GM18505 (cell line): ENCODE measurements around the gene NPAS3.

Experiments
- ATAC-seq: cut with Tn5 transposase; IDR thresholded peaks from one replicate; pipeline ENCODE4 v1.9.1; 2021; ENCODE audit not compliant: unreplicated experiment
- POLR2A ChIP-seq: IDR thresholded peaks from 4 replicates; pipeline ENCODE4 v1.6.1; 2011; ENCODE audit warnings: borderline replicate concordance; ENCODE audit not compliant: insufficient read depth, insufficient read length; ENCODE audit errors: extremely low read depth

Gene NPAS3

DNA sequence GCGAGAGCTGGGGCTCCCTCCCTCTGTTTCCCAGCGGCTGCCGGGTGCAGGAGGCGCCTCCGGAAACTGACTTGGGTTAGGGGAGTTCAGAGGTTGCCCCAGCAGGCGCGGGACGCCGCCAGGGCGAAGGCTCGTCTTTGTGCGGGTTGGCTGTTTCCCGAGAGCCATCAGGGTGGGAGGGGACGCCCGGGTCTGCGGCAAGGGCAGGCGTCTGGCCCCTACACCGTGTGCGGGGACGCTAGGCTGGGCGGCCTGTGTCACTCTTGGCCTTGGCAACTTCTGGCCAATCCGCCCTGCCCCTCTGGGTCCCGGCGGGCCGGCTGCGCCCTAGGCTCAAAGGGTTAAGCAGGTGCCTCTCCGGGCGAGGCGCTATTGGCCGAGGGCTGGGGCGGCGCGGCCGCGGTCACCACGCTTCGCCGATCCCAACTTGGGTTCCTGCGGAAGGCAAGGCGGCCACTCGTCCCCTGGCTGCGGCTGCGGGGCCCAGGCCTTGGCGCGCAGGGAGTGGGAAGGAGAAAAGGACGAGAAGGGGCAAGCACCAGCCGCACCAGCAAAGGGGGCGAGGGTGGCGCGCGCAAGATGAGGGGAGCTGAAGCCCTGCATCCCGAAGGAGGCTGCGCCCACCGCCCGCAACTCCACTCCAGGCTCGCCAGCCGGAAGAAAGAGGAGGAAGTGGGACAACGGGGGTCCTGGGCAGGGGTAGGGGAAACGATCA is 5.6 kb upstream of the NPAS3 start:
- no peak for ATAC-seq

DNA sequence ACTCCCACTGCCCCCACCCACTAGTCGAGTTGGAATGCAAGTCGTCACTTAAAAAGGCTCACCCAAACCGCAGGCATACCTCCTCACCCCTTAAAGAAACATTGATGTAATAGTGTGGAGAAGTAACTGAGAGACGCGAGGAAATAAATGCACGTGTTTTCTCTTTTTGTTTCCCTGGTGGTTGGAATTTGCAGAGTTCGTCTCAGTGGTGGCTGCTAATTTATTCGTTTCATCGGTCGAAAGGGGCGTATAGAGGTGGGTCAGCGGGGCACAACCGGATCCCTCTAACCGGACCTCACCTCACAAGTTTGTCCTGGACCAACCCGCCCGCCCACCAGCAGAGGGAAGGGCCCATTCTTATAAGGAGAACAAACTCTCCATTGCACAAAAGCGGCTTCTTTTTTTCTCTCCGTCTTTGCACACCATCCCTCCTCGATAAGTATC is 5.0 kb upstream of the NPAS3 start:
- TF ChIP-seq POLR2A, result no peak
- no peak for ATAC-seq

More for the DNA sequence above, 5.6 kb upstream of the NPAS3 start:
- no peak for TF ChIP-seq POLR2A

- TF ChIP-seq POLR2A, result no peak
- ATAC-seq, result no peak
Observed at GRCh38 chr14:32934073-32934880, 4.4 kb upstream of the NPAS3 start.

GRCh38 chr14:32934881-32935633 is 3.6 kb upstream of the NPAS3 start:
- no peak for TF ChIP-seq POLR2A
- no peak for ATAC-seq

DNA sequence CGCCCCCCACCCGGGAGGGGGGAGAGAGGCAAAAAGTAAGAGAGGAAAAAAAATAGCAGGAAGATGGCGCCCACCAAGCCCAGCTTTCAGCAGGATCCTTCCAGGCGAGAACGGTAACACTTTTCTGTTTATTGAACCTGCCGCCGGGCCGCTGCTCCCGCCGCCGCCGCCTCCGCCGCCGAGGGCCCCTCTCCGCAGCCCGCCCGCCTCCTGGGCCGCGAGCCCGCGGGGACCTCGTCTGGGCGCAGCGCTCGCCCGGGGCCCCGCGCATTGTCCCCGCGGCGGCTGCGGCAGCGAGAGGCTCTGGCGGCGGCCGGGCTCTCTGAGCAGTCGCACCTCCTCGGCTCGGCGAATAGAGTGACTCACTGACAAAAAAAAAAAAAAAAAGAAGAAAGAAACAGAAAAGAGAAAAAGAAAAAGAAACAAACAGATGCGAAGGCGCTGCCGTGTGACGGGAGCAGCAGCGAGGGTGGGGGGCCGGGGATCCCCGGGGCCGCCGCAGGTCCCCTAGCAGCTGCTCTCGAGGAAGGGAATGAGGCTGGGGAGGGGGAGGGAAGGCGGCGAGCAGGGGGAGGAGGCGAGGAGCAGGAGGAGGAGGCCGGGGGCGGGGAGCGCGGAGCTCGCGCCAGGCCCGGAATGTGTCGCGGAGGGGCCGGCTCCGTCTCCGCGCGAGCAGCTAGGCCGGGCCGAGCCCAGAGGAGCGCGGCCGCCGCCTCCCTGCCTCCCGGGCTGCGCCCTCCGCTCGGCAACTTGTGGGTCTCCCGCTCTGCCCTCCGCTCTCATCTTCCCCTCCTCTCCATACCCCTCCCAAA is 781 bp downstream of the NPAS3 start:
- ATAC-seq, result no peak
- no peak for TF ChIP-seq POLR2A

DNA sequence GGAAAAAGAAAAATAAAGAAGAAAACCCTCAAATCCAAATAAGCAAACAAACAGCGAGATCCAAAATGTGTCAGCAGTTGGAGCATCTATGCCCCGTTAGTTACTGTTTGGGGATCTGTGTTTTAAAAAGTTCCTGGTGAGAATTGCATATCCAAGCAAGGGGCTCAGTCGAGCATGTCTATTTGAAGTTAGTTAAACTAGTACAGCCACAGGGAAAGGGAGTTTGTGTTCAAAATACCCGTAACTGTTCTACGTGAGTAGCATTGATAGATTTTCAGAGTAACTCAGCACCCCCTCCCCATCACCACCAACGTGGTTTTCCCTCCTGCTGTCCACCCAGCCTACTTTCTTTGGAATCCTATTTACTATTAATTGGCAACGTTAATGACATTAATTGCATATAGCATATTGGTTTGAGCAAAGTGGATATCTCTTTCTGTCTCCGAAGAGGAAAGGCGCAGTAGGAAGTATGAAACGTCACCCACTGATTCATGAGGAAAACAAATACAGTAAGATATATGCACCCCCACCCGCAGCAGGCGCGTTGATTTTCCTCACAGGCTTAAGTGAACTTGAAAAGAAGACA is 1.5 kb downstream of the NPAS3 start:
- TF ChIP-seq POLR2A, result no peak
- ATAC-seq, result no peak

DNA sequence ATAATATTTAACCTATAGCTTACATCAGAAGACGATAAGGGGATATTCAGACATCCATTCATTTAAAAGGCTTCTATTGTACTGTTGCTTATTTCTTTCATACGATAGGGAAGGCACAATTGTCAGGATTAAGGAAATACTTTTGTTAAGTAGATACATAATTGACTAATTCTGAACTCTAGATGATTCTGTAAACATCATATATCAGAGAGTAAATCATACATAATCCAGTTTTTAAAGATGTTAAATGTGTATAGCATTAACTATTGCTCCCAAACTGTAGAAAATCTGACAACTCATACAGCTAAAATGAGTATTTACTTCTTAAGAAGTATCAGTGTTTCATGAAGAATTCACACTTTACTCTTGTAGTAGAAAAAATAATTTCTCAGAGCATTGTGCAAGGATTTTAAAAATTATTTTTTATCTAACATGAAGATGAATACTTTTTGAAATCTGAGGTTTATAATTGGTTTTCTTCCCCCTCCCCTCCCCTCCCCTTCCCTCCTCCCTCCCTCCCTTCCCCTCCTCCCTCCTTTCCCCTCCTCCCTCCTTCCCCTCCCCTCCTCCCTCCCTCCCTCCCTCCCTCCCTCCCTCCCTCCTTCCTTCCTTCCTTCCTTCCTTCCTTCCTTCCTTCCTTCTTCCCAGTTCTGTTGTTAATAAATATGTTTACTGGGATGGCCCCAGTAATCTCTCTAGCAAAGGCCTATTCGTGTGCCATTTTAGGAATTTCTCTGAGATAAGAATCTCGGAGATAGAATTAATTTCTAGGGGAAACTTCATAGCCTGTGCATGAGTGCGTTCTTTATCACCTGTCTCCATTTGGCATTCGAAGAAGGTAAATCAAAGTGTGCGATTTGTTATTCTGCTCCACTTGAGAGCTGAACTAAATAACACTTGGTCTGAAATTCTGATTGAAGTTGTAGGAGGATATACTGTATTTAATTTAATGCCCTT is 2.3 kb downstream of the NPAS3 start:
- TF ChIP-seq POLR2A, result no peak
- no peak for ATAC-seq

DNA sequence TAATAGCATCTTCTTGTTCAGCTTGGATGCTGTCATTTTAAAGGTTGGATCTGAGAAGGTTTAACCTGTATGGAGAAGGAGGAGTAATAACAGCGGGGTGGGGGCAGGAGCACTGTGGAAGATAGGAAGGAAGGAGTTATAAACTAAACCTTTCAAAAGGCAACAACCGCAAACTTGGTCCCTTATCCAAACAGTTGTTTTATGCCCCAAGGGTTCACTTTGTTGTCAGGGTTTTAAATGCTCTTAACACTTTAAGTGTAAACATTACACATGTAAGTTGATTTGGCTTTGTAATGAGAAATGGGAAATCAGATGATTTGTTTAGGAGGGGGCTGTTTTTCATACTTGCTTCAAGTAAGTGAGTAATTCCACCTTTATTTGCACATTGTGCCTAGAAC is 3.0 kb downstream of the NPAS3 start:
- no peak for ATAC-seq
- no peak for TF ChIP-seq POLR2A

- TF ChIP-seq POLR2A, result no peak
Observed at GRCh38 chr14:32947081-32947480, 8.4 kb downstream of the NPAS3 start.

GRCh38 chr14:32947792-32948191 is 9.1 kb downstream of the NPAS3 start:
- TF ChIP-seq POLR2A, result no peak
- no peak for ATAC-seq

More at GRCh38 chr14:32947081-32947480, 8.4 kb downstream of the NPAS3 start:
- ATAC-seq, result no peak

GRCh38 chr14:32950584-32950983 is 11.9 kb downstream of the NPAS3 start:
- ATAC-seq, result no peak
- TF ChIP-seq POLR2A, result no peak

DNA sequence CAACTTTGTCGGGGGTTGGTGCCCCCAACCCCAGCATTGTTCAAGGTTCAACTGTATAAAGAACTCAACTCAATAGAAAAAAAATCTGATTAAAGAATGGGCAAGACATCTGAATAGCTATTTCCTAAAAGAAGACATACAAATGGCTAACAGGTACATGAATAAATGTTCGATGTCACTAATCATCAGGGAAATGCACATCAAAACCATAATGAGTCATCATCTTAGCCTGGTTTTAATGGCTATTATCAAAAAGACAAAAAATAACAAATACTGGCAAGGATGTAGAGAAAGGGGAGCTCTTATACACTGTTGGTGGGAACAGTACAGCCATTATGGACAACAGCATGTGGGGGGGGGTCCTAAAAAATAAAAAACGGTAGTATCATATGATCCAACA is 28.7 kb downstream of the NPAS3 start:
- ATAC-seq, result no peak
- no peak for TF ChIP-seq POLR2A

DNA sequence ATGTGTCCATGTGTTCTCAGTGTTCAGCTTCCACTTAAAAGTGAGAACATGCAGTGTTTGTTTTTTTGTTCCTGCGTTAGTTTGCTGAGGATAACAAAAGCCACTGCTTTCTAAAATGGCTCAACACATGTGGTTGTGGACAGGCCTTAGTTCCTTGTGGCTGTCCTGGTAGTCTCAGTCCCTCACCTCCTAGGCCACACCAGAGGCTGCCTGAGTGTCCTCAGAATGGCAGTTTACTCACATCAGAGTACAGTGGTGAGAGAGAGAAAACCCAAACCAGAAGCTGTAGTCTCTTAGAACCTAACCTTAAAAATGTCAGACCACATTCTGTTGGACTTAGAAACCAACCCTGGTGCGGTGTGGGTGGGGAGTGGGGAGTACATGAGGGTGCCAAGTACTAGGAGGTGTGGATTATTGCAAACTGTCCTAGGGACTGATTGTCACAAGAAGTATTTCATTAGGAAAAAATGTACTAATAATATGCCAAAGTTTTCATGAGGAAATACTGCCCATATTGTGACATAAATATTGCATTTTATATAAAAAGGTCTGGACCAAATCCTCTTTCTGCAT is 30.4 kb downstream of the NPAS3 start:
- no peak for ATAC-seq
- no peak for TF ChIP-seq POLR2A
